OCI-LY7 (cell line): ENCODE data around the gene FBXW7. TPM values are rescaled to one million over a fixed set of nuclear protein-coding genes. Genes with fewer than 3 reads are reported as not detected.
A peak's percentile ranks its signal among the peaks of the same experiment; 100 is the strongest.

Source experiments
- BruUV-seq: library from RNA; stranded (reverse); fragments of 400-500 nt; replicated peaks from 2 replicates; lab custom pipeline; 2021; lab: Mats Ljungman, UMichigan
- CTCF ChIA-PET: fragments of 300-600 bp; sonication (Branson Sonifier 250); formaldehyde crosslinking; loops from one replicate; lab custom pipeline; 2022; ENCODE audit warnings: antibody characterized with exemption; ENCODE audit not compliant: unreplicated experiment; lab: Charles Lee
- POLR2A ChIA-PET: fragments of 300-600 bp; sonication (Branson Sonifier 250); formaldehyde crosslinking; loops from one replicate; lab custom pipeline; 2022; ENCODE audit warnings: antibody characterized with exemption; lab: Charles Lee
- DNase-seq: peaks from one replicate; pipeline ENCODE4 v3.0.0-alpha.2; 2015; ENCODE audit warnings: low spot score
- H2AFZ ChIP-seq: fragments of 200-600 bp; sonication (generic), shearing (Covaris generic); 2 replicates; pipeline ENCODE4 v1.6.1; 2014; ENCODE audit warnings: mild to moderate bottlenecking, antibody characterized with exemption, low read length, moderate library complexity
- H3K27ac ChIP-seq: fragments of 200-600 bp; sonication (generic); 2 replicates; pipeline ENCODE4 v1.5.1; 2014; ENCODE audit warnings: mixed run types, low read depth, mild to moderate bottlenecking, moderate library complexity, low read length, inconsistent platforms; ENCODE audit not compliant: poor library complexity, severe bottlenecking
- H3K36me3 ChIP-seq: fragments of 200-600 bp; sonication (generic); 2 replicates; pipeline ENCODE4 v1.6.1; 2014; ENCODE audit warnings: mild to moderate bottlenecking, antibody characterized with exemption, low read length, moderate library complexity, mixed read lengths; ENCODE audit not compliant: insufficient read depth
- H3K4me1 ChIP-seq: fragments of 200-600 bp; sonication (generic); 2 replicates; pipeline ENCODE4 v1.5.1; 2014; ENCODE audit warnings: mild to moderate bottlenecking, low read length; ENCODE audit not compliant: insufficient read depth, poor library complexity, severe bottlenecking
- H3K4me2 ChIP-seq: fragments of 200-600 bp; sonication (generic); 2 replicates; pipeline ENCODE4 v1.6.1; 2014; ENCODE audit warnings: mild to moderate bottlenecking, low read length
- H3K4me3 ChIP-seq: fragments of 200-600 bp; sonication (generic); 2 replicates; pipeline ENCODE4 v1.5.1; 2014; ENCODE audit warnings: mild to moderate bottlenecking, low read depth, low read length; ENCODE audit not compliant: poor library complexity, severe bottlenecking
- H3K79me2 ChIP-seq: fragments of 200-600 bp; sonication (generic); 2 replicates; pipeline ENCODE4 v1.6.1; 2016; ENCODE audit warnings: low read depth, mild to moderate bottlenecking, low read length, moderate library complexity, mixed read lengths; ENCODE audit not compliant: insufficient read depth
- H3K9me2 ChIP-seq: fragments of 200-600 bp; sonication (generic); 2 replicates; pipeline ENCODE4 v1.6.1; 2016; ENCODE audit warnings: mild to moderate bottlenecking, low read length, mixed read lengths; ENCODE audit not compliant: insufficient read depth
- H3K9me3 ChIP-seq: fragments of 200-600 bp; sonication (generic); 2 replicates; pipeline ENCODE4 v1.6.1; 2014; ENCODE audit warnings: mild to moderate bottlenecking, mixed run types, low read length, mixed read lengths
- H4K20me1 ChIP-seq: fragments of 200-600 bp; sonication (generic); 2 replicates; pipeline ENCODE4 v1.6.1; 2014; ENCODE audit warnings: mild to moderate bottlenecking, antibody characterized with exemption, low read length, moderate library complexity, mixed read lengths; ENCODE audit not compliant: insufficient read depth
- EZH2phosphoT487 ChIP-seq: fragments of 200-600 bp; sonication (generic); IDR thresholded peaks from 2 replicates; pipeline ENCODE4 v1.6.1; 2018; ENCODE audit warnings: low read depth, borderline replicate concordance, mild to moderate bottlenecking, mixed run types, antibody characterized with exemption, low read length, moderate library complexity, mixed read lengths
- intact Hi-C: fragments of 100-400 bp; cut with micrococcal nuclease; formaldehyde crosslinking; loops from one replicate; pipeline ENCODE4 v1.10.0; 2022; ENCODE audit not compliant: unreplicated experiment
- total RNA-seq, 2 experiments: library from RNA; depleted of rRNA in 1 of 2; stranded (reverse); fragments of >200 nt in 1 of 2; shearing (Covaris generic) in 1 of 2; gene quantifications; 2 replicates each; pipeline ENCODE4 v1.2.3, GENCODE V29; 2014 to 2022
- TF ChIP-seq, protein P1 (sequence below): fragments of 200-600 bp; sonication (generic); conservative IDR thresholded peaks from 2 replicates; pipeline ENCODE4 v1.5.1; 2014; ENCODE audit warnings: mild to moderate bottlenecking, antibody characterized with exemption, low read length, moderate library complexity, mixed read lengths

FBXW7 gene
- total RNA-seq, 2 experiments from 2014 or later, result 58.8 to 102 TPM

DNA sequence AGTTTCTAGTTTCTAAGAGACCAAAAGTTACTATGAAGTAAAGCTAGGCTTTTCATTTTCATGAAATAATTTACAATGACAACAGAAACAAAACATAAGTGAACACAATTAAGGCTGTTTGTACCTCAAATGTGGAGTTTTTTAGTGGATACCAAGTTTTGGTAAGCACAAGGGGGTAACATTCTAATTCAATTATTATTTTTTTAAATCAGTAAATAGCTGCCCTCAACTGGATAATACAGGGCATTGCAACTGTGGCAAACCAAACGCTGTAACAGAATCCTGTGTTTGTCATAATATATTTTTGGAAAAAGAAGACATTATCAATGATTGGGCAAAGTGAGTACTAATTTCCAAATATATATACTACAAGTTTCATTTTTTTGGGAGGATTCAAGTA is 150.3 kb downstream of the FBXW7 start:
- Histone ChIP-seq H3K9me2 (no peaks in the 10 kb centered on the region), H3K36me3 (no peaks in the 10 kb centered on the region), H3K9me3 (no peaks in the 10 kb centered on the region), H3K4me2 (no peak overlapping the region), H3K4me1 (no peaks in the 10 kb centered on the region), H3K4me3 (no peak overlapping the region), H3K27ac (no peak overlapping the region), H4K20me1 (peaks cover 13% of the 10 kb centered on the region; the same call in 1 of the 2 replicates), H3K79me2 (peaks cover 19% of the 10 kb centered on the region; the same call in 1 of the 2 replicates), H2AFZ (no peak overlapping the region)
- DNase-seq, result peak; percentile 11
- ChIA-PET CTCF (no interaction called here), POLR2A (interaction anchor here (0.6 to 1.3 kb wide), 2 partner anchors 12 to 43 kb away, joined by 3 to 4 read pairs; no protein-coding TSS in a partner anchor)
- BruUV-seq, result no TSS peak
- intact Hi-C loops, result no loop called here
- TF ChIP-seq, protein P1, sequence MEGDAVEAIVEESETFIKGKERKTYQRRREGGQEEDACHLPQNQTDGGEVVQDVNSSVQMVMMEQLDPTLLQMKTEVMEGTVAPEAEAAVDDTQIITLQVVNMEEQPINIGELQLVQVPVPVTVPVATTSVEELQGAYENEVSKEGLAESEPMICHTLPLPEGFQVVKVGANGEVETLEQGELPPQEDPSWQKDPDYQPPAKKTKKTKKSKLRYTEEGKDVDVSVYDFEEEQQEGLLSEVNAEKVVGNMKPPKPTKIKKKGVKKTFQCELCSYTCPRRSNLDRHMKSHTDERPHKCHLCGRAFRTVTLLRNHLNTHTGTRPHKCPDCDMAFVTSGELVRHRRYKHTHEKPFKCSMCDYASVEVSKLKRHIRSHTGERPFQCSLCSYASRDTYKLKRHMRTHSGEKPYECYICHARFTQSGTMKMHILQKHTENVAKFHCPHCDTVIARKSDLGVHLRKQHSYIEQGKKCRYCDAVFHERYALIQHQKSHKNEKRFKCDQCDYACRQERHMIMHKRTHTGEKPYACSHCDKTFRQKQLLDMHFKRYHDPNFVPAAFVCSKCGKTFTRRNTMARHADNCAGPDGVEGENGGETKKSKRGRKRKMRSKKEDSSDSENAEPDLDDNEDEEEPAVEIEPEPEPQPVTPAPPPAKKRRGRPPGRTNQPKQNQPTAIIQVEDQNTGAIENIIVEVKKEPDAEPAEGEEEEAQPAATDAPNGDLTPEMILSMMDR, result peak; percentile 77
- no peak for TF ChIP-seq EZH2phosphoT487

DNA sequence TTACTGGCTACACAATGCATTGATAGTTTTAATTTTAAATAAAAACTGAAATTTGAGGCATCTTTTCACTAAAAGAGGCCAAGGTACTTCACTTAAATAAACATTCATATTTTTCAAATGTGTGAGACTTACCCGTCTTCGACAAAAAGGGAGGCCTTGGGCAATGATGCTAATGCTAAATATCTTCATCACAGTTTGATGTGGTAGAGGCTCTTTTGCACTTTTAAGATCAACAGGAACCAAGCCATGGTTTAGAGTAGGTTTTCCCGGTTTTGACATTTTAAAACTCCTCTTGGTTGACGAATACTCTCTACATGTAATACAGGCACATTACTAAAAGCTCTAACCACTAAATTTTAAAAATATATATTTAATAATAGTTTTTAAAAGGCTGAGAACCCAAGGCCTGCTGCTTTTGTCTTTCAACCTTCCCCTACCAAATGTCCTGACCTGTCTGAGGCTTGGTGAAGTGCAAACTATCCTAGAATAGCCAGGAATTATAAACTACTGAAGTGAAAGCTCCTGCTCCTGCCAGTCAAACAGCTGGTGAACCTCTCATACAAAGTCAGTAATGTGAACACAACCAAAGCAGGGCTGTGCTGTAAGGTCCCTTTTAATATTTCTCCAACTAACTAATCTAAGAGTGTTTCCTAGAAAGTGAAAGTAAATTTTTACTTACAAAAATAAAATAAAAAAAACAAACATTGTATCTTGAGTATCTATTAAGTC is 153.7 kb downstream of the FBXW7 start:
- TF ChIP-seq EZH2phosphoT487, result no peak
- TF ChIP-seq, protein P1, result no peak
- no TSS peak for BruUV-seq
- Histone ChIP-seq H3K4me1 (no peaks in the 10 kb centered on the region), H3K79me2 (peaks cover 19% of the 10 kb centered on the region; the same call in 1 of the 2 replicates), H3K9me3 (no peaks in the 10 kb centered on the region), H3K4me2 (no peak overlapping the region), H3K27ac (no peak overlapping the region), H2AFZ (no peak overlapping the region), H3K36me3 (no peaks in the 10 kb centered on the region), H3K9me2 (no peaks in the 10 kb centered on the region), H4K20me1 (peaks cover 13% of the 10 kb centered on the region; the same call in 1 of the 2 replicates), H3K4me3 (no peak overlapping the region)
- ChIA-PET POLR2A (interaction anchor here (0.6 to 1.0 kb wide), 4 partner anchors 10 to 115 kb away, joined by 3 to 4 read pairs (median 3); no protein-coding TSS in a partner anchor), CTCF (no interaction called here)
- intact Hi-C loops, result no loop called here
- DNase-seq, result no peak

DNA sequence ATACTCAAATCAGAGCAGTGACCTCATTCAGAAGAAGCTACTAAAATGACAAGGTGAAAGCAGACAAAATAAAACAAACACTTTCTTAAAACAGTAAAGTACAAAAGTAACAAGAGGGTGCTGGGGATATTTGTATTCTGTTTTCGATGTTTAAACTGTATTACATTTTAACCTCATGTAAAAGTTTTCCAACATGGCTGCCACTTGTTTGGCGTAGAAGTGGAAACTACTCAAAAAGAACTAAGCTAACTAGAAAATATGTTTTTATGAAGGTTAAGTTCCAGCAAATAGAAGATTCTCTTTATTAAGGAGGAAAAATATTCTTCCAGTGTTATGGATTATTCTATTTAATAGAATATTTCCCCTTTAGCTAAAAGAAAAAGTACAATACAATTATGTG is 155.0 kb downstream of the FBXW7 start:
- Histone ChIP-seq H3K36me3 (no peaks in the 10 kb centered on the region), H4K20me1 (0 out of 2 replicates have a peak, but pooled peaks cover 6% of the 10 kb centered on the region), H3K4me3 (no peak overlapping the region), H3K4me2 (no peak overlapping the region), H3K79me2 (peaks cover 19% of the 10 kb centered on the region; the same call in 1 of the 2 replicates), H3K9me3 (no peaks in the 10 kb centered on the region), H3K9me2 (no peaks in the 10 kb centered on the region), H3K27ac (no peak overlapping the region), H2AFZ (no peak overlapping the region), H3K4me1 (no peaks in the 10 kb centered on the region)
- ChIA-PET CTCF (no interaction called here), POLR2A (interaction anchor here (0.8 to 1.4 kb wide), 5 partner anchors 9 to 34 kb away, joined by 3 to 4 read pairs (median 4); no protein-coding TSS in a partner anchor)
- intact Hi-C loops, result no loop called here
- no TSS peak for BruUV-seq
- no peak for DNase-seq
- TF ChIP-seq, protein P1, result no peak
- TF ChIP-seq EZH2phosphoT487, result no peak
